PFSK-1 (cell line): ENCODE data around the gene TAGLN3.

Experiments
- POLR2AphosphoS5 ChIP-seq: IDR thresholded peaks from 2 replicates; pipeline ENCODE4 v1.6.1; 2012; ENCODE audit warnings: low read depth, mild to moderate bottlenecking, control low read depth, low read length, moderate library complexity
- REST ChIP-seq, 2 experiments: IDR thresholded peaks; 2 replicates each; pipeline versions ENCODE4 v1.6.1 to v1.8.0; 2011 to 2012; ENCODE audit warnings: low read depth in 2 of 2, low read length in 2 of 2, control low read depth in 1 of 2, inconsistent platforms in 1 of 2, mild to moderate bottlenecking in 1 of 2, moderate library complexity in 1 of 2; ENCODE audit not compliant: insufficient read depth in 1 of 2
- SIN3A ChIP-seq: IDR thresholded peaks from 2 replicates; pipeline ENCODE4 v1.6.1; 2012; ENCODE audit warnings: mild to moderate bottlenecking, low read length, moderate library complexity, borderline replicate concordance; ENCODE audit not compliant: insufficient read depth
- TAF1 ChIP-seq: IDR thresholded peaks from 2 replicates; pipeline ENCODE4 v1.6.1; 2012; ENCODE audit warnings: low read length, control low read depth, borderline replicate concordance; ENCODE audit not compliant: insufficient read depth

GRCh38 chr3:112013784-112014143, 15.0 kb downstream of the TAGLN3 start:
- no peak for TF ChIP-seq TAF1
- no peak for TF ChIP-seq POLR2AphosphoS5
- TF ChIP-seq REST (IDR thresholded peaks at IDR 0.05; ENCODE audit: insufficient read depth in 1 of 2, low read depth in 2 of 2, low read length in 2 of 2) = no peak
- no peak for TF ChIP-seq SIN3A
